H9 (cell line): ENCODE measurements around the gene EFNA5. TPM values are rescaled to one million over a fixed set of nuclear protein-coding genes. Genes with fewer than 3 reads are reported as not detected.

ENCODE experiments used
- DNase-seq: peaks from one replicate; pipeline ENCODE4 v3.0.0-alpha.2; 2017
- H2AFZ ChIP-seq: one replicate; pipeline ENCODE4 v1.6.1; 2013; ENCODE audit warnings: mild to moderate bottlenecking, low read length, control low read depth, moderate library complexity
- H2AK5ac ChIP-seq: 2 replicates; pipeline ENCODE4 v1.6.1; 2013; ENCODE audit warnings: low read length, control low read depth, mixed read lengths; ENCODE audit not compliant: insufficient read length
- H2BK120ac ChIP-seq: one replicate; pipeline ENCODE4 v1.6.1; 2013; ENCODE audit warnings: low read depth, mild to moderate bottlenecking, low read length, control low read depth, inconsistent platforms; ENCODE audit not compliant: poor library complexity, severe bottlenecking
- H2BK12ac ChIP-seq: 2 replicates; pipeline ENCODE4 v1.6.1; 2013; ENCODE audit warnings: low read length, control low read depth, mixed read lengths, low read depth; ENCODE audit not compliant: insufficient read length
- H2BK15ac ChIP-seq: 2 replicates; pipeline ENCODE4 v1.6.1; 2013; ENCODE audit warnings: low read depth, low read length, control low read depth
- H2BK20ac ChIP-seq: one replicate; pipeline ENCODE4 v1.6.1; 2013; ENCODE audit warnings: low read depth, mild to moderate bottlenecking, low read length, control low read depth, inconsistent platforms; ENCODE audit not compliant: poor library complexity, severe bottlenecking
- H2BK5ac ChIP-seq: 2 replicates; pipeline ENCODE4 v1.6.1; 2013; ENCODE audit warnings: low read length, control low read depth, mixed read lengths; ENCODE audit not compliant: insufficient read length
- H3K14ac ChIP-seq: 2 replicates; pipeline ENCODE4 v1.6.1; 2013; ENCODE audit warnings: low read length, control low read depth; ENCODE audit not compliant: insufficient read depth
- H3K18ac ChIP-seq: 2 replicates; pipeline ENCODE4 v1.6.1; 2013; ENCODE audit warnings: low read depth, mild to moderate bottlenecking, mixed read lengths, low read length, control low read depth; ENCODE audit not compliant: insufficient read length
- H3K23ac ChIP-seq: 2 replicates; pipeline ENCODE4 v1.6.1; 2013; ENCODE audit warnings: low read length, control low read depth, mixed read lengths, low read depth; ENCODE audit not compliant: insufficient read length
- H3K23me2 ChIP-seq: 2 replicates; pipeline ENCODE4 v1.6.1; 2013; ENCODE audit warnings: low read depth, mild to moderate bottlenecking, mixed read lengths, low read length, control low read depth; ENCODE audit not compliant: insufficient read length, poor library complexity, severe bottlenecking
- H3K27ac ChIP-seq: 2 replicates; pipeline ENCODE4 v1.5.1; 2013; ENCODE audit warnings: low read length, control low read depth, mixed read lengths, low read depth; ENCODE audit not compliant: insufficient read length
- H3K27me3 ChIP-seq: 2 replicates; pipeline ENCODE4 v1.6.1; 2013; ENCODE audit warnings: low read length, control low read depth, inconsistent platforms; ENCODE audit not compliant: insufficient read depth
- H3K4ac ChIP-seq: 2 replicates; pipeline ENCODE4 v1.6.1; 2013; ENCODE audit warnings: low read depth, mild to moderate bottlenecking, control low read depth, inconsistent platforms, low read length, moderate library complexity
- H3K4me1 ChIP-seq: 2 replicates; pipeline ENCODE4 v1.6.1; 2013; ENCODE audit warnings: low read length, control low read depth, inconsistent platforms; ENCODE audit not compliant: insufficient read depth
- H3K4me2 ChIP-seq: 2 replicates; pipeline ENCODE4 v1.6.1; 2013; ENCODE audit warnings: low read length, control low read depth, mixed read lengths; ENCODE audit not compliant: insufficient read length, insufficient read depth
- H3K56ac ChIP-seq: 2 replicates; pipeline ENCODE4 v1.6.1; 2013; ENCODE audit warnings: low read depth, mild to moderate bottlenecking, mixed read lengths, low read length, control low read depth; ENCODE audit not compliant: insufficient read length
- H3K79me1 ChIP-seq: 2 replicates; pipeline ENCODE4 v1.6.1; 2013; ENCODE audit warnings: low read depth, mild to moderate bottlenecking, moderate library complexity, low read length, control low read depth, inconsistent platforms; ENCODE audit not compliant: insufficient read depth, poor library complexity, severe bottlenecking
- H3K79me2 ChIP-seq: 2 replicates; pipeline ENCODE4 v1.6.1; 2013; ENCODE audit warnings: low read length, control low read depth, inconsistent platforms; ENCODE audit not compliant: insufficient read depth
- H3K9ac ChIP-seq: 2 replicates; pipeline ENCODE4 v1.6.1; 2013; ENCODE audit warnings: low read length, control low read depth, mixed read lengths; ENCODE audit not compliant: insufficient read length; ENCODE audit errors: extremely low read depth
- H3K9me3 ChIP-seq: one replicate; pipeline ENCODE4 v1.6.1; 2013; ENCODE audit warnings: low read depth, low read length, inconsistent platforms; ENCODE audit not compliant: control insufficient read depth
- H3T11ph ChIP-seq: one replicate; pipeline ENCODE4 v1.6.1; 2013; ENCODE audit warnings: mild to moderate bottlenecking, low read length, control low read depth, inconsistent platforms
- H4K20me1 ChIP-seq: one replicate; pipeline ENCODE4 v1.6.1; 2013; ENCODE audit not compliant: control insufficient read depth, insufficient read length, insufficient read depth
- H4K5ac ChIP-seq: 2 replicates; pipeline ENCODE4 v1.6.1; 2013; ENCODE audit warnings: low read depth, mild to moderate bottlenecking, mixed read lengths, low read length, control low read depth; ENCODE audit not compliant: insufficient read length
- H4K8ac ChIP-seq: replicated peaks from 2 replicates; pipeline ENCODE4 v1.6.1; 2013; ENCODE audit warnings: low read length, control low read depth, mixed read lengths, low read depth; ENCODE audit not compliant: insufficient read length
- H4K91ac ChIP-seq: 2 replicates; pipeline ENCODE4 v1.6.1; 2013; ENCODE audit warnings: low read depth, mild to moderate bottlenecking, moderate library complexity, mixed read lengths, low read length, control low read depth; ENCODE audit not compliant: insufficient read length
- H3K27ac Mint-ChIP-seq, 3 experiments: 2 replicates in 2 of 3; 3 replicates in 1 of 3; pipeline ENCODE4 v1.8.0; 2020 to 2021; ENCODE audit warnings: mixed read lengths in 3 of 3, mild to moderate bottlenecking in 1 of 3, moderate library complexity in 1 of 3
- H3K27me3 Mint-ChIP-seq: 2 replicates; pipeline ENCODE4 v1.8.0; 2021; ENCODE audit warnings: low read depth, mild to moderate bottlenecking, moderate library complexity, mixed read lengths
- H3K36me3 Mint-ChIP-seq, 3 experiments: 2 replicates in 2 of 3; 3 replicates in 1 of 3; pipeline ENCODE4 v1.8.0; 2020 to 2021; ENCODE audit warnings: low read depth in 3 of 3, mixed read lengths in 3 of 3; ENCODE audit not compliant: insufficient read depth in 1 of 3
- H3K4me1 Mint-ChIP-seq, 2 experiments: 2 replicates each; pipeline ENCODE4 v1.8.0; 2020; ENCODE audit warnings: mixed read lengths in 2 of 2
- H3K4me3 Mint-ChIP-seq, 2 experiments: 2 replicates in 1 of 2; 3 replicates in 1 of 2; pipeline ENCODE4 v1.8.0; 2020 to 2021; ENCODE audit warnings: mild to moderate bottlenecking in 2 of 2, mixed read lengths in 2 of 2, moderate library complexity in 1 of 2
- H3K9me3 Mint-ChIP-seq, 2 experiments: 2 replicates in 1 of 2; 3 replicates in 1 of 2; pipeline ENCODE4 v1.8.0; 2020; ENCODE audit warnings: mild to moderate bottlenecking in 2 of 2, mixed read lengths in 2 of 2, moderate library complexity in 1 of 2
- WGBS: extraction: QIAGEN DNeasy Blood & Tissue Kit; methylation state at CpG from one replicate; pipeline ENCODE4 v1.1.7; 2013; ENCODE audit warnings: missing lambda C conversion rate, low lambda C conversion rate, mixed read lengths; ENCODE audit not compliant: insufficient read length; ENCODE audit errors: extremely low coverage; 5-methylcytosine and 5-hydroxymethylcytosine counted together
- total RNA-seq: library from RNA; stranded (reverse); gene quantifications from 2 replicates; pipeline ENCODE4 v1.2.1, GENCODE V29; 2021
- TF ChIP-seq, protein P1 (sequence below): fragments of 200-600 bp; sonication (generic); conservative IDR thresholded peaks from 3 replicates; pipeline ENCODE4 v1.8.0; 2021; ENCODE audit warnings: antibody characterized with exemption, mild to moderate bottlenecking

The EFNA5 gene
- total RNA-seq, 1 experiment from 2014 or later, result 20.4 TPM

GRCh38 chr5:107376546-107377276 lies 294.0 kb downstream of the EFNA5 start:
- H3K9me3 ChIP-seq, result no peaks in the 10 kb centered on the region
- no peak overlapping the region for H3K27ac ChIP-seq
- DNase-seq, result no peak
- H2BK120ac ChIP-seq, result no peak overlapping the region
- H4K91ac ChIP-seq, result no peak overlapping the region
- H2BK20ac ChIP-seq, result no peak overlapping the region
- no peaks in the 10 kb centered on the region for H3K4me1 ChIP-seq
- no peak overlapping the region for H4K5ac ChIP-seq
- no peak overlapping the region for H2AFZ ChIP-seq
- Mint-ChIP-seq H3K27me3 (no peaks in the 10 kb centered on the region), H3K9me3 (no peaks in the 10 kb centered on the region), H3K4me3 (no peak overlapping the region), H3K36me3 (peaks cover 0 to 4% (median 0%) of the 10 kb centered on the region in 3 experiments; a peak in 2 of 7 replicates), H3K27ac (peak overlapping the region; percentile 48 to 95 (median 69); a peak in 4 of 7 replicates), H3K4me1 (peaks cover 24 to 36% of the 10 kb centered on the region in 2 experiments)
- no peak overlapping the region; the same call in 1 of the 2 replicates for H2BK15ac ChIP-seq
- H2AK5ac ChIP-seq, result no peak overlapping the region
- no peak overlapping the region for H3K14ac ChIP-seq
- no CpG with 5 or more reads among the region's 11 CpGs for WGBS
- H3K56ac ChIP-seq, result no peak overlapping the region
- H4K8ac ChIP-seq, result no peak overlapping the region
- TF ChIP-seq, protein P1, sequence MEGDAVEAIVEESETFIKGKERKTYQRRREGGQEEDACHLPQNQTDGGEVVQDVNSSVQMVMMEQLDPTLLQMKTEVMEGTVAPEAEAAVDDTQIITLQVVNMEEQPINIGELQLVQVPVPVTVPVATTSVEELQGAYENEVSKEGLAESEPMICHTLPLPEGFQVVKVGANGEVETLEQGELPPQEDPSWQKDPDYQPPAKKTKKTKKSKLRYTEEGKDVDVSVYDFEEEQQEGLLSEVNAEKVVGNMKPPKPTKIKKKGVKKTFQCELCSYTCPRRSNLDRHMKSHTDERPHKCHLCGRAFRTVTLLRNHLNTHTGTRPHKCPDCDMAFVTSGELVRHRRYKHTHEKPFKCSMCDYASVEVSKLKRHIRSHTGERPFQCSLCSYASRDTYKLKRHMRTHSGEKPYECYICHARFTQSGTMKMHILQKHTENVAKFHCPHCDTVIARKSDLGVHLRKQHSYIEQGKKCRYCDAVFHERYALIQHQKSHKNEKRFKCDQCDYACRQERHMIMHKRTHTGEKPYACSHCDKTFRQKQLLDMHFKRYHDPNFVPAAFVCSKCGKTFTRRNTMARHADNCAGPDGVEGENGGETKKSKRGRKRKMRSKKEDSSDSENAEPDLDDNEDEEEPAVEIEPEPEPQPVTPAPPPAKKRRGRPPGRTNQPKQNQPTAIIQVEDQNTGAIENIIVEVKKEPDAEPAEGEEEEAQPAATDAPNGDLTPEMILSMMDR, result no peak
- H2BK5ac ChIP-seq, result no peak overlapping the region
- H3K4me2 ChIP-seq, result no peak overlapping the region
- no peak overlapping the region for H2BK12ac ChIP-seq
- H3K23me2 ChIP-seq, result no peaks in the 10 kb centered on the region
- H3K23ac ChIP-seq, result no peak overlapping the region
- H3T11ph ChIP-seq, result no peak overlapping the region
- H3K79me1 ChIP-seq, result no peaks in the 10 kb centered on the region
- no peak overlapping the region for H3K4ac ChIP-seq
- no peaks in the 10 kb centered on the region for H3K79me2 ChIP-seq
- H4K20me1 ChIP-seq, result no peaks in the 10 kb centered on the region
- H3K9ac ChIP-seq, result no peak overlapping the region
- H3K27me3 ChIP-seq, result no peaks in the 10 kb centered on the region
- no peak overlapping the region for H3K18ac ChIP-seq
